Measurements from ENCODE around the gene ARID2. TPM values are rescaled to one million over a fixed set of nuclear protein-coding genes. Genes with fewer than 3 reads are reported as not detected.
A peak's percentile ranks its signal among the peaks of the same experiment; 100 is the strongest.

The ARID2 gene
- total RNA-seq, 4 donors from 2014 or later = 10.5 to 25.0 (median 11.7) TPM

- no peak for ATAC-seq
- Histone ChIP-seq H3K4me1 (peaks cover 24 to 29% of the 10 kb centered on the region in 2 donors), H3K4me3 (no peak overlapping the region), H3K27ac (no peak overlapping the region), H3K27me3 (no peaks in the 10 kb centered on the region), H3K36me3 (no peaks in the 10 kb centered on the region), H3K9me3 (no peaks in the 10 kb centered on the region)
- TF ChIP-seq CTCF (IDR thresholded peaks at IDR 0.05 in 4 of 5, conservative IDR thresholded peaks at IDR 0.05 in 1 of 5) = no peak
- TF ChIP-seq POLR2A (IDR thresholded peaks at IDR 0.05) = no peak
- intact Hi-C loops (cut with DNase I; ENCODE audit: low total_unique reads) = no loop called here
- in situ Hi-C loops (cut with MboI; ENCODE audit: low sequenced_read_pairs in 4 of 4) = loop anchor here in 2 of 4 donors (10.0 to 25.0 kb wide), 2 partner anchors 247 to 525 kb away; partner anchors contain the start of gene ANO6 (in 1 of the 2)
- DNase-seq = no peak
Measured at GRCh38 chr12:45737638-45738037, 8.1 kb downstream of the ARID2 start.

DNA sequence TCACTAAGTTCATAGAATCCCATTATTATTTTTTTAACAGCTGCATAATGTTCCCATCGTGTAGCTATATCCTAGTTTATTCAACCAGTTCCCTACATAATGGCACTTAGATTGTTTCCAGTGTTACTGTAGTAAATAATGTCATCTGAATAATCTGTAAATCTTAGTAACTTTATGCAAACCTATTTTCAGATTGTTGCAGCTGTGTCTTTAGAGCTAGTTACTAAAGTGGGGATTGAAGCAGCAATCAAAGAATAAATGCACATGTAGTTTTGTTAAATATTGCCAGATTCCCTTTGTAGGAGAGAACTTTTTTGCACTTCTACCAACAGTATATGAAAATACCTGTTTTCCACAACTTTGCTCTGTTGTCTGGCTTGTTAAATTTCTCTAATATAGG lies 13.1 kb downstream of the ARID2 start:
- Histone ChIP-seq H3K27me3 (no peaks in the 10 kb centered on the region), H3K4me1 (peaks cover 6 to 9% of the 10 kb centered on the region in 2 donors), H3K36me3 (no peaks in the 10 kb centered on the region), H3K9me3 (no peaks in the 10 kb centered on the region), H3K27ac (no peak overlapping the region), H3K4me3 (no peak overlapping the region)
- in situ Hi-C loops (cut with MboI; ENCODE audit: low sequenced_read_pairs in 4 of 4) (loop anchor here in 1 of 4 donors (25.0 kb wide), 1 partner anchor 530 kb away; the partner anchor contains the start of gene ANO6), intact Hi-C loops (cut with DNase I; ENCODE audit: low total_unique reads) (no loop called here)
- TF ChIP-seq CTCF (IDR thresholded peaks at IDR 0.05 in 4 of 5, conservative IDR thresholded peaks at IDR 0.05 in 1 of 5) = no peak
- no peak for TF ChIP-seq POLR2A (IDR thresholded peaks at IDR 0.05)
- no peak for DNase-seq
- no peak for ATAC-seq

- no peak for DNase-seq
- Histone ChIP-seq H3K36me3 (no peaks in the 10 kb centered on the region), H3K9me3 (no peaks in the 10 kb centered on the region), H3K4me3 (no peak overlapping the region), H3K4me1 (peaks cover 6 to 9% of the 10 kb centered on the region in 2 donors), H3K27ac (no peak overlapping the region), H3K27me3 (no peaks in the 10 kb centered on the region)
- TF ChIP-seq POLR2A (IDR thresholded peaks at IDR 0.05) (no peak), CTCF (IDR thresholded peaks at IDR 0.05 in 4 of 5, conservative IDR thresholded peaks at IDR 0.05 in 1 of 5) (no peak)
- intact Hi-C loops (cut with DNase I; ENCODE audit: low total_unique reads) = no loop called here
- in situ Hi-C loops (cut with MboI; ENCODE audit: low sequenced_read_pairs in 4 of 4) = loop anchor here in 1 of 4 donors (25.0 kb wide), 1 partner anchor 531 kb away; the partner anchor contains the start of gene ANO6
- no peak for ATAC-seq
Measured at GRCh38 chr12:45743247-45743646, 13.7 kb downstream of the ARID2 start.

DNA sequence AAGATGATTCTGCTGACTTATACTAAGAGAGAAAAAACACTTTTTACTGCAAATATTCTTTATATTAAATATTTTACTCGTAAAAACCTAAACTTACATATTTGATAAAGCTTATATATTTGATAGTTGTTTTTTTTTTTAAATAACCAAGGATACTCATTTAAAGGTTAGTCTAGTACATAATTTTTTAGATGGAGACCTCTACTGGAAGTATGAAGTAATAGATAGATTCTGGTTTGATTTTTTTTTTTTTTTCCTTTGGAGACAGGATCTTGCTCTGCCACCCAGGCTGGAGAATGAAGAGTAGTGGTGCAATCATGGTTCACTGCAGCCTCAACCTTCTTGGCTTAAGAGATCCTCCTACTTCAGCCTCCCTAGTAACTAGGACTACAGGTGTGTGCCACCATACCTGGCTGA lies 16.4 kb downstream of the ARID2 start:
- H3K9me3 ChIP-seq = no peaks in the 10 kb centered on the region
- in situ Hi-C loops (cut with MboI; ENCODE audit: low sequenced_read_pairs in 4 of 4) = loop anchor here in 1 of 4 donors (5.0 to 25.0 kb wide), 2 partner anchors 199 to 534 kb away; partner anchors contain the start of gene ANO6
- no peaks in the 10 kb centered on the region for H3K36me3 ChIP-seq
- TF ChIP-seq POLR2A (IDR thresholded peaks at IDR 0.05) = no peak
- TF ChIP-seq CTCF (IDR thresholded peaks at IDR 0.05 in 4 of 5, conservative IDR thresholded peaks at IDR 0.05 in 1 of 5) = peak in 2 of 5 experiments; percentile 14 to 33
- H3K4me1 ChIP-seq = peaks cover 11 to 12% of the 10 kb centered on the region in 2 donors
- intact Hi-C loops (cut with DNase I; ENCODE audit: low total_unique reads) = no loop called here
- H3K4me3 ChIP-seq = no peak overlapping the region
- ATAC-seq (peak in 1 of 2 donors; percentile 33), DNase-seq (no peak)
- H3K27me3 ChIP-seq = no peaks in the 10 kb centered on the region
- H3K27ac ChIP-seq = no peak overlapping the region

All from gastrocnemius medialis (tissue), 4 donors.